CD4-positive, alpha-beta T cell treated with Interleukin-6 for 4 hours (primary cell): ENCODE measurements around the gene CLEC7A.
A peak's percentile ranks its signal among the peaks of the same experiment; 100 is the strongest.

Experiments used
- DNase-seq: peaks from one replicate; pipeline ENCODE4 v3.0.0-alpha.2; 2020; ENCODE audit warnings: mixed read lengths

The CLEC7A gene

DNA sequence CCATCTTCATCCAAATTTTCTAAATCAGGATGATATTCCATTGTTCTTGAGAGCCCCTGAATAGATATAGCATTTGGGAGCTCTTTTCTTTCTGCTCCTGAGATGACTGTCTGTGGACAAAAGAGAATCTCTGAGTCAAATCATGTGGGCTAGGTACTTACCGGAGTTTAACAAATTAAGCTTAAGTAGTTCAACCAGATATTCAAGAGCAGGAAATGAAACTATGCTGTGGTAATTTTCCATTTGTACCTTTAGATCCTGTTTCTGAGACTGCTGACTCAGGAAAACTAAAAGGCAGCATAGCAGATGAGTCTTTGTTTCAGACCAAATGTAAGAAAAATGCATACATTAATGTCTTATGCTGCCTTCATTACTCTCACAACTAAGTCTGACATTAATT is at the start of gene CLEC7A:
Gene CLEC7A (minus strand): TSS at position 158 of the 400 bp plus-strand sequence. CDS start 117 bp downstream, at position 41.
- DNase-seq = no peak

DNA sequence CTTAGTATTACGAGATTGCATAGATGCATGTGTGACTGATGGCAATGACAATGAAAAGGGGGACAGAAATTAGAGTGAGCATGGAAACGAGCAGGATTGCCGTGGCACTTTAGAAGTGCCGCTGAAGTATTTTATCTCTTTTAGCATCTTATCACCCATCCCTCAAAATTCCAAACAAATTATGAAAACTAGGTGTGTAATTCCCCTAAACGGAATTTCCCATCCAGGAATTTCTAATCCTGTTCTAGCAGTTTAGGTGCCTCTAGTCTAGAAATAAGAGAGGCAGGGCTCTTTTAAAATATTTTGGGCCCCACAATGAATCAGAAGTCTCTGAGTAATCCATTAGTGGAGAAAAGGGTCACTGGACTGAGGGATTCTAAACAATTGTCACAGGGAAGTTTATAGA is 49.8 kb upstream of the CLEC7A start:
- DNase-seq = no peak

DNA sequence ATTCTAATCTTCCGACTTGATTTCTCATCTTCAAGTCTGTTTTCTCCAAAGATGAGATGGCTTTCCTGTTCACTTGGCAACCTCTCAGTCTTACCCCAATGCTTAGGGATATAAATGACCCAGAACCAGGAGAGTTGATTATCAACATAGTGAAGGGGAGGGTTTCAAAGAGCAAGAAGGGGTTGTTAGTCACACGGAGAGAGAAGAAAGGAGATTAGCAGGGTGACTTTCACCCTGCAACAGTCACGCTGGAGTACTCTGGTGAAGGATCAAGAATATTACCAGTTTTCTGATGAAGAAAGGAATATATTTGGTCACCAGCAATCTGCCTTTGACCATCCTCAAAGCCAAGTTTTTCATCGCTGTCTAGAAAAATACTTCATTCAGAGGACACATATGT is 48.8 kb upstream of the CLEC7A start, which contains the start of gene TMEM52B:
Gene TMEM52B (plus strand): TSS at position 212 of the 400 bp plus-strand sequence. CDS start 543 bp downstream, outside the sequence.
- DNase-seq = no peak

DNA sequence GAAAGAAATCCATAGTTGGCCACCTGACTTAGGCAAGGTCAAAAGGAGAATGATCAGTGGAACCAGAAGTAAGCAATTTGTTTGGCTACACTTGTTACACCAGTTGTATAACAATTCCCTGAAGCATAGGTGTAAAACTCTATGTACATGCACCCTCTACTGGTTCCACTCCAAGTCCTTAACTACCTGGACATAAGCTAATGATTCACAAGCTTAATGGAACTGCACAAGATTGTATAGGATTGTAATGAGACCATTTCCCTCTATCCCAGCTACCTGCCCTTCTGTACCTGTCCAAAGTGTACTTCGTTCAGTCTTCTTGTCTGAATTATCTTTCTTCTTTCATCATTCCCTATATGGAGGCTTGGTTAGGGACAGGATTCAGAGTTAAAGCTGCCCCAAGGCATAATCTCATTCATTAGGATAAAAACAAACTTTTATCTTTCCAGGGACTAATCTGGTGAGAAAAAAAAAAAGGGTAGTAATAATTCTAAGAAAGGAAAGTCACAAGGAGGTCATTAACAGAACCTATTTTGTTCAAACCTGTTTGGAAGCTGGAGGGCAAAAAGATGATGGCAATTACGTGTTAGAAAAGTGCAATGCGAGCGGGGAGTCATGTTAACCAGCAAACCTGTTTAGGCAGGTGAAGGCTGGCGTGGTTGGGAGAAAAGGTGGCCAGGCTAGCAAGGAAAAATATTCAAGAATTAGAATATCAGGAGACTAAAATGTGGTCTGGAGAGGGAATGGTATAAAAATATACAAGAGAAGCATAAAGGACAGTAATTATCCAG is 46.0 kb upstream of the CLEC7A start:
- no peak for DNase-seq

DNA sequence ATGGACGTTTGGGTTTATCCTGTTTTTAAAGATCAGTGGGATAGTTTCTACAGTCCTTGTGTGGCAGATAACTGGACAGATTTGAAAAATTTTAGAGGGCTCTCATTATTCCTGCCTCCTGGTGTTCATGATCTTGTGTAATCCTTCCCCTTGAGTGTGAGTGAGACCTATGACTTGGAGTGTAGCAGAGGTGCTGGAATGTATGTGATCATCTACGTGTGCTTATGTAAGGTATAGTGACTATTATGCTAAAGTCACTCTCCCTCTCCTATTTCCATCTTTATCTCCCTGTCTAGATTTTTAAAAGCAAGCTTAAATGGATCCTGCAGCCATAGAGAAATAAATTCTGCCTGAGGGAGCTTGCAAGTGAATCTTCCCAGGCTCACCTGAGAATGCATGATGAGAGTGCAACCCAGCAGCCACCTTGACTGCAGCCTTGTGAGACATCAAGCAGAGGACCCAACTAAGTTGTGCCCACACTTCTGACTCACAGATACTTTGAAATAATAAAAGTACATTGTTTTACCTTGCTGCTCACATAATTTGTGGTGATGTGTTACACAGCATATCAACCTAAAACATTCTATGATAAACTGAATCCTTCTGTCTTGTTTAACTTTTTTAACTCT is 45.1 kb upstream of the CLEC7A start:
- DNase-seq = no peak

DNA sequence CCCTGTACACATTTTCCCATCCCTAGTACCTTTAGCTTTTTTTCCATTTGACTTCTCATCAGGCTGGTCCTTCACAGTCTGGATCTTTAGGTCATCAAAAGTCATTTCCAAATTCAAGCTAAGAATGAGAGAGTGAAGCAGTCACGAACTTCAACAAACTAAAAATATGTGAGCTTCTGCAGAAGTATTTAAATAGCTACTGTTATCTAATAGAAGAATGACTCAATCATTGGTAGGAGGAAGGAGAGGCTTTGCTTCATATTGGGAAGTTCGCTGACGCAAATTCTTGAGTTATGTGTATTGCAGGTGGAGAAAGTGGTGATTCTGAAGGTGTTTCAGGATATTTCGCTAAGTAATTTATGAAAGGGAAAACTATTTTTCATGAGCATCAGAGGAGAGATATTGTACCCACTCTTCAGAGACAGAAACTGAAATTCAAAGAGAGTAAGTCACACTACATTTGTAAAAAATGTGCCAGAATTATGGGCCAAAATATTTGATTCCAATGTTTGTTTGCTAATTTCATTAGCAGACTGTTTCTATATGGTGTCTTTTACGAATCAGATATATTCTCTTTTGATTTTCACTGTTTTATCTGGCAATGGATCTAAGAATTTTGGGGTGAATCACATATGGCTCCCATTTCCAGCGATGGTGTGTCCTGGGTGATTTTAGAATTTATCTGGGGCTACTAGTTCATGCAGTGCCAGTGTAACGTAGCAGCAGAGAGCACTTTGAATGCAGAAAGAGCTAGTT is 42.2 kb upstream of the CLEC7A start, which contains the start of gene OLR1:
Gene OLR1 (minus strand): TSS at position 160 of the 756 bp plus-strand sequence. CDS start 55 bp downstream, at position 105.
- no peak for DNase-seq

DNA sequence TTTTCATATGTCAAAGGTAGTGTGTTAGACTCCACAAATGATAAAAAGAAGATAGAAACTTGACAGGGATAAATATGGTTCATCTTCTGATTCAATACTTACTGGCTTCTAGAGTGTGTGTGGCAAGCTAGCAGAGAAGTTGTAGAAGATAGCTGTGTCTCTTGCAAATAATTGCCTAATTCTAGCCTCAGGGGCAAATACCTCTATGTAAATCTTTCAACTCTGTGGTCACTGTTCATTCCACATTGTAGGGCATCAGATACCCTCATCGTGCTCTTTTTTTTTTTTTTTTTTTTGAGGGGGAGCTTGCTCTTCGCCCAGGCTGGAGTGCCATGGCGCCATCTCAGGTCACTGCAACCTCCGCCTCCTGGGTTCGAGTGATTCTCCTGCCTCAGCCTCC is 40.2 kb upstream of the CLEC7A start:
- DNase-seq = no peak

DNA sequence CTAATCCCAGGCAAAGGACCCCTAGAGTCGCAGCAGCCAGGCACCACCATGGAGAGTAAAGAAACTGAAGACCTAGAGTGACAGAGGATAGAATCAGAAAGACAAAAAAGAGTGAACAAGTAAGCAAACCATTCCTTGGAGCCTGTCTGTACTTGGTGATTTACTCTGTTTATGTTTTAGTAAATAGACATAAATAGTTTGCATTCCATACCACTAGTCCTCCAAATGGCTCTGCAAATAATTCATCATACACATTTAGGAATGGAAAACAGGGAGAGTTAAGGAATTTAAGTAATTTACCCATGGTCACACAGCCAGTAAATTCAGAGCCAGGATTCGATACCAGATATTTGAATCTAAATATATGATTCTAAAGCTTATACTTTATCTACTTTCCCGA is 39.1 kb upstream of the CLEC7A start:
- DNase-seq = no peak

DNA sequence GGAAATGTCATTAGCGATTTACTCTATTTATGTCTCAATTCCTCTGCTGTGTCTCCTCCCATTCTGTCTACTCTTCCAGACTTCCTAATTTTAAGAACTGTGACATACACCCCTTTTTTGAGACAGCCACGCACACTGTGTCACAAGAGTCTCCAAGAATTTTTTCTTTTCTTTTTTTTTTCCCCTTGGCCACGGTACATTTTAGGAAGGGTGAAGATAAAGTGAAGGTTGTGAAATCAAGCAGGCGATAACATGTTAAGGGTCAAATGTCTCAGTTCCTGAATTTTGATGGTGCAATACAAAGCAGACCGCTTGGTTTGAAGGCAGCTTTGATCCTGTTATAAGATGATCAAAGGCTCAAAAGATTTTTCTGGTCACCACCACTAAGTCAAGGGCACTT is 37.6 kb upstream of the CLEC7A start:
- DNase-seq = no peak

DNA sequence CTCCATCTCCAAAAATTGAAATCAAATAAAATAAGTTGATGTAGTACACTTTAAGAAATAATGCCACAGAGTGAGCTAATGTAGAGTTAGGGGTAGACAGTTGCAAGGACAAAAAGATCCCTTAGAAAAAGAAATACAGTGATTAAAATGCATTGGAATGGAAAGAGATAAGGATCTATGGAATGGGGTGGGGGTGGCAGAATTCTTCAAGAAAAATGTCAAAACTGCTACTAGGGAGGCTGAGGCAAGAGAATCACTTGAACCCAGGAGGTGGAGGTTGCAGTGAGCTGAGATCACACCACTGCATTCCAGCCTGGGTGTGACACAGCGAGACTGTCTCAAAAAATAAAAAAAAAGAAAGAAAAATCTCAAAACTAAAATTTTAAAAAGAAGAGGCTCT is 35.4 kb upstream of the CLEC7A start:
- DNase-seq = no peak

DNA sequence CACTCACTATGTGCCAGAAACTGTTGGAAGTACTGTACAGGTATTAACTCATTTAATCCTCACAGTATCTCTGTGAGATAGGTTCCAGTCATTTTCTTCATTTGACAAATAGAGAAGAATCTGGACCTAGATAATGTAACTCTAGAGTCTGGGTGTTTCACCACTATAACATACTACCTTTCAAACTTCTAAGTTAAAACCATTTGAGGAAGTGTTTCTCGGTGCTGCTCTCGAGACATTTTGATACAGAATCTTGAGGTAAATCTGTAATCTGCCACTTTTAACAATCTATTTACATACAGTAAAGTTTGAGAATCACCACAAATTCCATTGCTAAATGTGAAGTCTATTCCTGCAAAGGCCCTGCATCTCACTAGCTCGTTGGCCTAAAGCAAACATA is 33.1 kb upstream of the CLEC7A start:
- no peak for DNase-seq

DNA sequence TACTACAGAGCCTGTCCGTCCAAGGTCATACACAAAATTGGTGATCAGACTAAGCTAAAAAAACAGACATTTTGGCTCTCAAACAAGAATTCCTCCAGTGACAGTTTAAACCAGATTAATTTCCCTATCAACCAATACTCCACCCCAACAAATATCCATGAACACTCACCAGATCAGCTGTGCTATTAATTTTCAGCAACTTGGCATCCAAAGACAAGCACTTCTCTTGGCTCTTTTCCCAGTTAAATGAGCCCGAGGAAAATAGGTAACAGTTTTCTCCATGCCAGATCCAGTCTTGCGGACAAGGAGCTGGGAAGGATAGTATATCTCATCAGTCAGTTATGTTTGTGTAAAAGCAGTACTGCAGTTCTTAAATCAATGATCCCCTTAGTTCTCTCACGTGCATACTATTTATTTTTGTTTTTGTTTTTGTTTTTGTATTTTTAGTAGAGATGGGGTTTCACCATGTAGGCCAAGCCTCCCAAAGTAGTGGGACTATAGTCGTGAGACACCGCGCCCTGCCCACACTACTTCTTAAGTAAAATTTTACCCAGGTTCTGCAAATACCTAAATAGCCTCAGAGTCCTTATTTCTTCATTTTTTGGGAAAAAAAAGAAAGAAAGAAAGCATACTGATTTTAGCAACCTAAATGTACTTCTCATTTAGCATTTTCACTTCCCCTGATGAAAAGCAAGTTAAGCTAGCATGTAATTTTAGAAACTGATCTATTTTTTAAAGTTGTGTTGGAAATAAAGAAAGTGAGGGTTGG is 30.8 kb upstream of the CLEC7A start:
- DNase-seq = no peak

DNA sequence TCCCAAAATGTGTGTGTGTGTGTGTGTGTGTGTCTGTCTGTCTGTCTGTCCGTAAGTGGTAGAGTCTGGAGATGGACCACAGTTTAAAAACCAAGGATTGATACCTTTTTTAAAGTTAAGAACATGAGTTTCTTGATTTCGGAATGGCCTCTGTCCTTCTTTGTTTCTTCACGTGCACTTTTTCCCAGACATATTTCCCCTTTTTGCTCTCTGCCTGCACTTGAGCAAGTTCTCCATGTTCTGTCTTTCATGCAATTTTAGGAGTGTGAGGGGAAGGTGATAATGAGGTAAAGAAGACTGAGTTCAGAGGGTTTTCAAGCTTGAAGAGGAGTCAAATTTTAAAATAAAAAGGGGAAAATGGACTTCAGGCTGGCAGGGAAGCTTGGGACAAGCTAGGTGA is 29.3 kb upstream of the CLEC7A start:
- no peak for DNase-seq

DNA sequence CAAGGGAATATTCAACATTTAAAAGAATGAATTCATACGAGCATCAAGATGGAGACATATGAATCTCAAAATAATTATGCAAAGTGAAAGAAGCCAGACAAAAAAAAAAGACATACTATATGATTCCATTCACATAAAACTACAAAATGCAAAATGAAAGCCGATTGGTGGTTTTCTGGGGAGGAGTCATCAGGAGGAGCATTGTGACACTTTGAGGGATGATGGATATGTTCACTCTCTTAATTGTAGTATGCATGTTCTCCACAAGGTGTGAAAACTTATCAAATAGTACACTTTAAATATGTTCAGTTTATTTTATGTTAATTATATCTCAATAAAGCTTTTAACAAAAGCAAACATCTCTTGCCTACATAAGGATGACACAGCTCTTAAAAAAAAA is 28.4 kb upstream of the CLEC7A start:
- no peak for DNase-seq

DNA sequence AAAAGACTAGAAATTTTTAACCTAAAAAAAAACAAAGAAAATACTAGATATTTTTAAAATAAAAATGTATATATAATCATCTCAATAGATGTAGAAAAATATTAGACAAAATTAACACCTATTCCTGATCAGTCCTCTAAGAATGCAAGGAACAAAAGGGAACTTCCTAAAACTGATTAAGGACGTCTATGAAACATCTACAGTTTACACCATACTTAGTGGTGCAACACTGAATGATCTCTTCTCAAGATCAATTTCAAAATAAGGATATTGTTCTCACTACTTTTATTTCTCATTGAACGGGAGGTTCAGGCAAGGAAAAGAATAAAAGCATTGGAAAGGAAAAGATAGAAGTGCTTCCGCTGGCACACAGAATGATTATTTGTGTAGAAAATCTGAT is 26.0 kb upstream of the CLEC7A start:
- no peak for DNase-seq

DNA sequence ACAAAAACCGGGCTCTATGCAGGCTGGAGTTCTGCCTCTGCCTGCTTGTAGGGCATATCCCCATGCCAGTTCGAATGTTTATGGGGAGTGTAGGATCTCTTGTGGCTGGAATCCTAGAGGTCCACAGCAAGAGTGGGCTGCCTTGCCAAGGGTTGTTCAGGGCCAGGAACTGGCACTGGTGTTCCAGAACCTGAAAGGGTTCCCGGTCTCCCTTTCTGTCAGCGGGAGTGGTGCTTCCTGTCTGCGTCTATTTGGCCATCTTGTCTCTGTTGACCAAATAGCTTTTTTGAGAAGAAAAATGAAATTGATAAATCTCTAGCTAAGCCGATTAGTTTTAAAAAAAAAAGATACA is 24.1 kb upstream of the CLEC7A start:
- DNase-seq = no peak

DNA sequence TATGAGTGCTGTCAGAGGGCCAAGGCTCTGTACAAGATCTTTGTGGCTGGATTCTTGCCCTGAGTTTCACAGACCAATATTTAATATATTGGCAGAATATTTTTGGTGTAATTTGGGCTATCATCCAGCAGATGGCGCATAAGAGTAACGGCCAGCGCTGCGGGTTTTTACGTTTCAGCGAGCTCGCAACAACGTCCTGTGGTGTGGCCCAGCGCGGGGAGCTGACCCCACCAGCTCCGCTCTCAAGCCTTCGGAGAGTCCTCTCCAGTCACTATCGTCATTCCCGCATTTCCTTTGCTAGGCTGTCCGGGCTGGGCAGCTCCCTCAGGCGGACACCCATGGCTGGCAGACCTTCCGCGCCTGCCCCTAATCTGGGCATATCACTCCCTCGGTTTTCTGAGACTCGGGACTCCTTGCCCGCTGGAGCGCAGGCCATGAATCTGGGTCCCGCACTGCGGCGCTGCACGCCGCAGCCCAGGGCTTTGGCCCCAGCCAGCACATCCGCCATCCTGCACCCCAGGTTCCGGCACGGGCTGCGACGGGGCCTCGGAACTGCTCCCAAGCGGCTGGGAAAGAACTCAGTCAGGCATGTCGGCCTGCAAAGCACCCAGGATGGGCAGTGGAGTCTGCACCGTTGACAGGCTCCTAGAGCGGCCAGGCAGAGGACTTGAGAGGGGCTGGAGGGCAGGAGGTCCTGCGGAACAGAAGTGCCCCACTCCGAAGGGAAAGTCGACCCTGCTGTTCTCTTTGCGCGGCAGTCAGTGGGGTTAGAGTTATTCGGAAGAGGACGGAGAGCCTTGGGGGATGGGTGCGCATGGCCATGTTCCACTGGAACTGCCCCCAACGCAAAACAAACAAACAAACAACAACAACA is 23.5 kb upstream of the CLEC7A start:
- peak; percentile 64 for DNase-seq

DNA sequence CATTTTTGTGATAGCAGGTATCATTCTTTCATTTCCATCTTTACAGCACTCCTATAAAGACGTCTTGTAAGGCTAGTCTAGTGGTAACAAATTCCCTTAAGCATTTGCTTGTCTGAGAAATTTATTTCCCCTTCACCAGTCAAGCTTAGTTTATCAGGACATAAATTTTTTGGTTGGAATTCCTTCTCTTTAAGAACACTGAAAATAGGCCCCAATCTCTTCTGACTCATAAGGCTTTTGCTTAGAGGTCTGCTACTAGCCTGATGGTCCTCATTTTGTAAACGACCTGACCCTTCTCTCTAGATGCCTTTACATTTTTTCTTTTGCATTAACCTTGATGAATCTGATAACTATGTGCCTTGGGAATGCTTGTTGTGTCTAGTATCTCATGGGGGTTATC is 21.6 kb upstream of the CLEC7A start:
- no peak for DNase-seq

DNA sequence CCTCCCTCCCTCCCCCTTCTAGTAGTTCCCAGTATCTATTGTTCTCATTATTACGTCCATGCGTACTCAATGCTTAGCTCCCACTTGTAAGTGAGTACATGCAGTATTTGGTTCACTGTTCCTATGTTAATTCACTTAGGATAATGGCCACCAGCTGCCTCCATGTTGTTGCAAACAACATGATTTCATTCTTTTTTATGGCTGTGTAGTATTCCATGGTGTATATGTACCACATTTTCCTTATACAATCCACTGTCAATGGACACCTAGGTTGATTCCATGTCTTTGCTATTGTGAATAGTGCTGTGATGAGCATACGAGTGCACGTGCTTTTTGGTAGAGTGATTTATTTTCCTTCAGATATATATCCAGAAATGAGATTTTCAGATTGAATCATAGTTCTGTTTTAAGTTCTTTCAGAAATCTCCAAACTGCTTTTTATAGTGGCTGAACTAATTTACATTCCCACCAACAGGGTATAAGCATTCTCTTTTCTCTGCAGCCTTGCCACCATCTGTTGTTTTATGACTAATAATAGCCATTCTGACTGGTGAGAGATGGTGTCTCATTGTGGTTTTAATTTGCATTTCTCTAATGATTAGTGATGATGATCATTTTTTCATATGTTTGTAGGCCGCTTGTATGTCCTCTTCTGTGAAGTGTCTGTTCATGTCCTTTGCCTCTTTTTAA is 17.9 kb upstream of the CLEC7A start:
- no peak for DNase-seq

DNA sequence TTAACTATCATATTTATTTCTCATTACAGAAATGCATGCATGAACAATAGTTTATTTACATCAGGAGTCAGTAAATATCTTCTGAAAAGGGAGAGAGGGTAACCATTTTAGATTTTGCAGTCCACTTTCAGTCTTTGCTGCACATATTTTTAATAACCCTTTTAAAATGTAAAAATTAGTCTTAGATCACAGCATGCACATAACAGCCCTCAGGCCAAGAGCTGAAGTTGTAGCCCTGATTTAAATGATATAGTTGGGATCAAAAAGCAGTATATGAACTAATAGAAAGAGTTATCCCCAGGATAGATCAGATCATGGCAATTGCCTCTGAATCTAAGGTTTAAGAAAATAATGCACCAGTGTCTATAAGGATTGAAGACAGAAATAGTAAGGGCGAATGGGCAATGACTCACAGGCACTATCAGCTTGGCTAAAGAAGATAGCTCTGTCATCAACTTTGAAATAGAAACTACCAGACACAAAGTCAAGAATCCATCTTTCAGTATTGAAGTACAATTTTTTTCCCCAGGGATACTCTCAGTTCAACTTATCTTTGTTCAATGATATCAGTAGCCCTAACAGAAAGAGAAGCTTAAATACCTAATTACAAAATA is 13.1 kb upstream of the CLEC7A start:
- no peak for DNase-seq

DNA sequence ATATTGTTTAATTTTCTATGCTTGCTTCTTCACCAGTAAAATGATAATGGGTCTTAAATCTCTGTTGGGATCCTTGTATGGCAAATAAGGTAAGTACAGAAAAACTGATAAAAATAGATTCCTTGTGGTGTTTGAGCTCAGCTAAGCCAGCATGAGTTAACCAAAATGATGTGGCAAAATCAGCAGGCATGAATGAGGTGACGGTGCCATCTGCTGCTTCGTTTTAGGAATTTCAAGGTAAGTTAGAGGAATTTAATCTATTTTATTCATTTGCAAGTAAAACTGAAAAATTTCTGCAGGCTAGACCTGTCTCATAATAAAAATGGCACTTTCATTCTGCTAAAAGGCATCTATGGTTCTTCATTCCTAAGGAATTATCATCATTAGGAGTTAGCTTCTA is 10.0 kb upstream of the CLEC7A start:
- peak; percentile 50 for DNase-seq
